GM12891 (cell line): Measurements from ENCODE around the gene COX5B.

ENCODE experiments used
- POLR2A ChIP-seq: IDR thresholded peaks from 2 replicates; pipeline ENCODE4 v1.6.1; 2011; ENCODE audit warnings: low read depth, low read length, control low read depth
- POLR2AphosphoS5 ChIP-seq: IDR thresholded peaks from 2 replicates; pipeline ENCODE4 v1.6.1; 2011; ENCODE audit warnings: low read depth, low read length, control low read depth
- TAF1 ChIP-seq: IDR thresholded peaks from 2 replicates; pipeline ENCODE4 v1.6.1; 2011; ENCODE audit warnings: low read depth, low read length, control low read depth

DNA sequence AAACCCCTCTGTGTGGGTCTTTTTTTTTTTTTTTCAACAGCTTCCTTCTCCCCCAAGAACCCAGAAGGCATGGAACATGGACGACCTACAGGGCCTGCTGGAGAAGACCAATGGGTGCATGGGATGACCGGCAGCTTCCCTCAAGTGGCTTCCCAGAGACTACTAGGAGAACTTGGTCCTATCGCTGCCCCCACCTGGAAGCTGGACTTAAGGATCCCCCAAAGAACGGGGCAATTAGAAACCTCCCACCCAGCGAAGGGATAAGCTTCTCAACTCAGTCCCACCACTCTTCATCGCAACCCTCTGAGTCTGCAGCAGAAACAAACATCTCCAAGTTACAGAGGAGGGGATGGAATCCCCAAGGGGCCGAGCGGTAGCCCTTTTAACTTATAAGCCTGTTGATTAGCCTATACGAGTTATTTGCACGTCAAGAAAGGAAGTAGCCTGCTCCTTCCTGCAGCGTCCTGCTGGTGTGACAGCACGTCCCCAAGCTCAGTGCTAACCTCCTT is 16.6 kb downstream of the COX5B start:
- TF ChIP-seq TAF1 (no peak), POLR2A (0 out of 2 replicates have a peak, but pooled peaks have one; percentile 14), POLR2AphosphoS5 (no peak)
